SK-N-MC (cell line): ENCODE data around the gene ACOX3.

Source experiments
- DNase-seq: peaks from one replicate; pipeline ENCODE4 v3.0.0-alpha.2; 2011; ENCODE audit warnings: low read depth, low spot score
- H3K27ac ChIP-seq: fragments of 200-600 bp; sonication (generic); 2 replicates; pipeline ENCODE4 v1.5.1; 2016; ENCODE audit warnings: mixed run types
- H3K36me3 ChIP-seq: fragments of 200-600 bp; sonication (generic); 2 replicates; pipeline ENCODE4 v1.6.1; 2017; ENCODE audit warnings: antibody characterized with exemption, low read length, mixed read lengths; ENCODE audit not compliant: insufficient read depth
- H3K4me3 ChIP-seq: fragments of 200-600 bp; sonication (generic); 2 replicates; pipeline ENCODE4 v1.5.1; 2016
- H3K9ac ChIP-seq: fragments of 200-600 bp; sonication (generic); 2 replicates; pipeline ENCODE4 v1.8.0; 2017; ENCODE audit warnings: mixed run types, mixed read lengths; ENCODE audit not compliant: insufficient read length
- H3K9me3 ChIP-seq: fragments of 200-600 bp; sonication (generic); 2 replicates; pipeline ENCODE4 v1.6.1; 2017; ENCODE audit warnings: low read depth, mild to moderate bottlenecking, antibody characterized with exemption, low read length, moderate library complexity, mixed read lengths
- EZH2 ChIP-seq: fragments of 200-600 bp; sonication (generic); IDR thresholded peaks from one replicate; pipeline ENCODE4 v1.6.1; 2017; ENCODE audit warnings: antibody characterized with exemption
- FOXP2 ChIP-seq: optimal IDR thresholded peaks from 2 replicates; pipeline ENCODE3; 2011; ENCODE audit warnings: mild to moderate bottlenecking, moderate library complexity; ENCODE audit not compliant: insufficient read depth; ENCODE audit errors: extremely low read length, control extremely low read depth
- POLR2AphosphoS5 ChIP-seq: IDR thresholded peaks from 2 replicates; pipeline ENCODE4 v1.6.1; 2012; ENCODE audit warnings: mild to moderate bottlenecking, low read depth, low read length, borderline replicate concordance

The ACOX3 gene

GRCh38 chr4:8333726-8334460 is 106.6 kb downstream of the ACOX3 start:
- TF ChIP-seq EZH2 (no peak), FOXP2 (no peak), POLR2AphosphoS5 (no peak)

DNA sequence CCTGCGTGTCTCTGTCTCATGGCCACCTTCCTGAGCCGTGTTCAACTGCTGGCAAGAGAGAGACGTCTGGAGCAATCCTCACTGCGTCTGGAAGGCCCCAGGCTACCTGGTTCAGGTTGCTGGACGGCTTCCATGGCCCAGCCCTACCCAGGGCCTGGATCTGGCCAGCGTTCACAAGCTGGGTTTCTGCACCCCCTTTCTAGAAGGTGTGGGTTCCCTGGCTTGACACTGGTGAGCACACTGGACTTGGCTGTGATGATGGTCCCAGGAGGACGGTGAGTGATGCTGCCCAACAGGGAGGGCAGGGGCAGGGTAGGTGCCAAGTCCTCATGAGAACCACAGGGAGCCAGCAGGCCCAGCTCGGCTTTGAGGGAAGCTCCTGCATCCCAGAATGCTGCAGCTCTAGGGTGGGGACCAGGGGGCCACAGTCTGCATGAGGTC is 107.6 kb downstream of the ACOX3 start:
- H3K36me3 ChIP-seq = no peaks in the 10 kb centered on the region
- no peak for TF ChIP-seq FOXP2
- TF ChIP-seq POLR2AphosphoS5 = no peak
- no peak for TF ChIP-seq EZH2
- H3K4me3 ChIP-seq = no peak overlapping the region
- DNase-seq = no peak
- H3K9me3 ChIP-seq = no peaks in the 10 kb centered on the region
- H3K27ac ChIP-seq = no peak overlapping the region
- H3K9ac ChIP-seq = no peak overlapping the region

More at GRCh38 chr4:8333726-8334460, 106.6 kb downstream of the ACOX3 start:
- H3K9me3 ChIP-seq = no peaks in the 10 kb centered on the region
- no peak overlapping the region for H3K9ac ChIP-seq
- no peak overlapping the region for H3K4me3 ChIP-seq
- no peak overlapping the region for H3K27ac ChIP-seq
- no peaks in the 10 kb centered on the region for H3K36me3 ChIP-seq
- DNase-seq = no peak

GRCh38 chr4:8332038-8332857 is 108.3 kb downstream of the ACOX3 start:
- no peak for TF ChIP-seq POLR2AphosphoS5
- no peaks in the 10 kb centered on the region for H3K36me3 ChIP-seq
- no peak for DNase-seq
- no peaks in the 10 kb centered on the region for H3K9me3 ChIP-seq
- no peak overlapping the region for H3K27ac ChIP-seq
- no peak overlapping the region for H3K9ac ChIP-seq
- no peak overlapping the region for H3K4me3 ChIP-seq

- TF ChIP-seq POLR2AphosphoS5 (no peak), FOXP2 (no peak), EZH2 (no peak)
- Histone ChIP-seq H3K4me3 (no peak overlapping the region), H3K36me3 (no peaks in the 10 kb centered on the region), H3K27ac (no peak overlapping the region), H3K9me3 (no peaks in the 10 kb centered on the region), H3K9ac (no peak overlapping the region)
- DNase-seq = no peak
Measured at GRCh38 chr4:8331575-8331955, 109.0 kb downstream of the ACOX3 start.

DNA sequence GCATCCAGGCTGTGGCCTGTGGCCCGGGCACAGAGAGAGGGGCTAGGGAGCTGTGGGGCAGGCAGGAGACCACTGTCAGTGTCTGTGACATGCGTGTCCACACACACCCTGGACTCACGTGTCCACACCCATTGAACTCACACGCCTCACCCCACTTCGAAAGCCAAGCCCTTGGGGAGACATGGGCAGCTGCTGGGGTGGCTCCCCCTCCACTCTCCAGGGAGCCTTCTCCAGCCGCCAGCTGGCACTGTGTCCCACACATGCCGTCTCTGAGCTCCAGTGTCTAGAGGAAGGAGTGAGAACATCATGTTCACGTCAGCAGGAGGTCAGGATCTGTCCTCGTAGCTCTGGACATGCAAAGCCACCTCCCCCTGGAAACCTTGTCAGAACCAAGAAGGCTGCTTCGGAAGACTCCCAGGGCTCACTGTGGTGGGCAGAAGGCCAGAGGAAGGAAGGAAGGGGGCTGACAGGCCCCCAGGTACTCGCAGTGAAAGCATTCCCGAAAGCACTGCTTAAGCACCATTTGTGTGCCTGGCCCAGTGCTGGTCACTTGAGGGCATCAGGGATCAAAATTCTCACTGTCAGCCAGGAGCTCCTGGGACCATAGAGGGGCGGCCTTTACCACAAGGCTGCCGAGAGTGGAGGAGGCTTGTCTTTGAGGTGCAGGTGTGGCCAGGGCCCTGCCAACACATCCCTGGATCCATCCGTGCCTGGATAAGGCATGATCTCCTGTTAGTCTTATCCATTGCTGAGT is 109.5 kb downstream of the ACOX3 start:
- Histone ChIP-seq H3K9me3 (no peaks in the 10 kb centered on the region), H3K4me3 (no peak overlapping the region), H3K9ac (no peak overlapping the region), H3K27ac (no peak overlapping the region), H3K36me3 (no peaks in the 10 kb centered on the region)
- TF ChIP-seq EZH2 (no peak), FOXP2 (no peak), POLR2AphosphoS5 (no peak)
- no peak for DNase-seq

GRCh38 chr4:8329859-8330761 is 110.4 kb downstream of the ACOX3 start:
- Histone ChIP-seq H3K27ac (no peak overlapping the region), H3K9ac (no peak overlapping the region), H3K9me3 (no peaks in the 10 kb centered on the region), H3K36me3 (no peaks in the 10 kb centered on the region), H3K4me3 (no peak overlapping the region)
- no peak for TF ChIP-seq EZH2
- TF ChIP-seq FOXP2 = no peak
- no peak for DNase-seq

DNA sequence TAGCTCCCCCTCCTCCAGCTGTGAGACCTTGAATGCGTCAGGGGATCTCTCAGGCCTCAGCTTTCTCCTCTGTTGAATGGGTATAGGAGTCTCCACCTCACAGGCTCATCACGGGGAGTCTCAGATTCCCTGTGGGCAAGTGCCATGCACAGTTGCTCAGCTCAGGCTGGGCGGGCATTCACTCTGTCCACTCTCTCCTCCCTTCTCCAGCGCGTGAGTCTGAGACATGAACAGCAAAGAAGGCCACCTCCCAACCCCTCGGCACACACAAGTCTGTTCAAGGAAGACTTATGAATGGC is 111.0 kb downstream of the ACOX3 start:
- no peak for DNase-seq
- TF ChIP-seq FOXP2 (no peak), EZH2 (no peak), POLR2AphosphoS5 (no peak)
- H3K9me3 ChIP-seq = no peaks in the 10 kb centered on the region
- H3K27ac ChIP-seq = no peak overlapping the region
- no peak overlapping the region for H3K4me3 ChIP-seq
- H3K9ac ChIP-seq = no peak overlapping the region
- H3K36me3 ChIP-seq = no peaks in the 10 kb centered on the region

- Histone ChIP-seq H3K27ac (no peak overlapping the region), H3K9ac (no peak overlapping the region), H3K4me3 (no peak overlapping the region), H3K36me3 (no peaks in the 10 kb centered on the region), H3K9me3 (no peaks in the 10 kb centered on the region)
- no peak for TF ChIP-seq FOXP2
- no peak for TF ChIP-seq EZH2
- no peak for TF ChIP-seq POLR2AphosphoS5
- DNase-seq = no peak
Measured at GRCh38 chr4:8328866-8329559, 111.5 kb downstream of the ACOX3 start.
